ENCODE data around the gene GPC6. TPM values are rescaled to one million over a fixed set of nuclear protein-coding genes. Genes with fewer than 3 reads are reported as not detected.

The GPC6 gene
- total RNA-seq, 1 donor from 2014 or later: 63.0 TPM

DNA sequence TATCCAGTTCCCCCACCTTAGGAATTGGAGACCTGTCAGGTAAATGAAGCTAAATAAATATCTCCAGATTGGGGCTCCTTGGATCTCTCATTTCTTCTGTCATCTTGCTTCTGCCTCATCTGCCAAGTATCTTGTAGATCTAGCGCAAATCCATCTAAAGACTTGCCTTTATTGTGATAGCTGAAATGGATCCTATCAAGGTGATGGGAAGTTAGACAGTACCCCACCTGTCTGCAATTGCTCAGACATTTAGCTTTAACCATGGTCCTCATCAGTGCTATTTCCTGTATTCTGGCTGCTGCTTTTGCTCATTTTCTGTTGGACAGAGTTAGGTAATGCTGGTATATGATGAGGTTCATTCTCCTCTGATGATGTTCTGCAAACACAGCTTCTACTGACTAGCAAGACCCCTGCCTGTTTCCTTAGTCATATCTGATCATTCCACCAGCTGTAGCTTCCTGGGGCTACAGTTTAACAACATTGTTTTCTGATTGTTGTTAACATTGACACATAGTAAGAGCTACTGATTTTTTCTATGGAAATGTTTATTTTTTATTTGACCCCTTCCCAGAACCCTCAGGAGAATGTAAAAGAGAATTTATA, 912.9 kb downstream of the GPC6 start:
- H2AFZ ChIP-seq (ENCODE audit: low read depth, low read length): no peak overlapping the region
- DNase-seq (ENCODE audit: low read depth) (peak; percentile 36), FAIRE-seq (no peak)
- no peak overlapping the region for H3K27ac Mint-ChIP-seq (ENCODE audit: unreplicated experiment)
- H3K4me3 Mint-ChIP-seq (ENCODE audit: unreplicated experiment): no peak overlapping the region
- H3K9me3 Mint-ChIP-seq (ENCODE audit: unreplicated experiment): no peaks in the 10 kb centered on the region
- H3K36me3 ChIP-seq (ENCODE audit: insufficient read depth, low read length): no peaks in the 10 kb centered on the region
- no peaks in the 10 kb centered on the region for H4K20me1 ChIP-seq (ENCODE audit: insufficient read depth, low read length)
- H3K27ac ChIP-seq (ENCODE audit: low read depth, low read length): no peak overlapping the region
- no peaks in the 10 kb centered on the region for H3K27me3 ChIP-seq (ENCODE audit: insufficient read depth, low read length)
- TF ChIP-seq EZH2 (IDR thresholded peaks at IDR 0.05; ENCODE audit: insufficient read depth, low read length): no peak
- TF ChIP-seq, protein P1, sequence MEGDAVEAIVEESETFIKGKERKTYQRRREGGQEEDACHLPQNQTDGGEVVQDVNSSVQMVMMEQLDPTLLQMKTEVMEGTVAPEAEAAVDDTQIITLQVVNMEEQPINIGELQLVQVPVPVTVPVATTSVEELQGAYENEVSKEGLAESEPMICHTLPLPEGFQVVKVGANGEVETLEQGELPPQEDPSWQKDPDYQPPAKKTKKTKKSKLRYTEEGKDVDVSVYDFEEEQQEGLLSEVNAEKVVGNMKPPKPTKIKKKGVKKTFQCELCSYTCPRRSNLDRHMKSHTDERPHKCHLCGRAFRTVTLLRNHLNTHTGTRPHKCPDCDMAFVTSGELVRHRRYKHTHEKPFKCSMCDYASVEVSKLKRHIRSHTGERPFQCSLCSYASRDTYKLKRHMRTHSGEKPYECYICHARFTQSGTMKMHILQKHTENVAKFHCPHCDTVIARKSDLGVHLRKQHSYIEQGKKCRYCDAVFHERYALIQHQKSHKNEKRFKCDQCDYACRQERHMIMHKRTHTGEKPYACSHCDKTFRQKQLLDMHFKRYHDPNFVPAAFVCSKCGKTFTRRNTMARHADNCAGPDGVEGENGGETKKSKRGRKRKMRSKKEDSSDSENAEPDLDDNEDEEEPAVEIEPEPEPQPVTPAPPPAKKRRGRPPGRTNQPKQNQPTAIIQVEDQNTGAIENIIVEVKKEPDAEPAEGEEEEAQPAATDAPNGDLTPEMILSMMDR (IDR thresholded peaks at IDR 0.05; ENCODE audit: insufficient read depth, low read depth, low read length): no peak
- no peak overlapping the region for H3K4me2 ChIP-seq (ENCODE audit: low read length)
- H3K79me2 ChIP-seq (ENCODE audit: insufficient read depth, low read length): no peaks in the 10 kb centered on the region
- peaks cover 2% of the 10 kb centered on the region for H3K4me1 Mint-ChIP-seq (ENCODE audit: low read depth, unreplicated experiment)
- H3K27me3 Mint-ChIP-seq (ENCODE audit: low read depth, unreplicated experiment): no peaks in the 10 kb centered on the region
- H3K4me1 ChIP-seq (ENCODE audit: insufficient read depth, low read length): no peaks in the 10 kb centered on the region
- no peak overlapping the region for H3K4me3 ChIP-seq (ENCODE audit: insufficient read depth, low read depth, low read length)
- no peaks in the 10 kb centered on the region for H3K9me3 ChIP-seq (ENCODE audit: insufficient read depth, low read depth, low read length)
- no peak overlapping the region for H3K9ac ChIP-seq (ENCODE audit: low read length)
- H3K36me3 Mint-ChIP-seq (ENCODE audit: low read depth, unreplicated experiment): no peaks in the 10 kb centered on the region

DNA sequence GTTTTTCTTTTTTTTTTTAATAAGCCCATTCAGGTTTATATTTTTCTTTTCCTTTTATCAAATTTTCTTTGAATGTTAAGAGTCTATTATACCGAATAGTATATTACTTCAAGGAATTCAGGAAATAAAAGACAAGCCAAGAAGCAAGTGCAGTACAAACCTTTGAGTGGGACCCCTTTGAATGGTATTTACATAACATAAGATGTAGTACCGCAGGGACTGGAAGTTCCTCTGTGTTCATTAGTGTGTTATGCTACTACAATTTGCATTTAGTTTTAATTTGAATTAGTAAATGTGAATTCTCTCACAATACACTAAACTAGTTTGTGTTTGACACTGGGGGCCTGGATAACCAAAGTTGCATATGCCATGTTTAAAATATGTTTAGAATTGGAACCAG, 913.4 kb downstream of the GPC6 start:
- no peak overlapping the region for H3K27ac Mint-ChIP-seq (ENCODE audit: unreplicated experiment)
- TF ChIP-seq, protein P1 (IDR thresholded peaks at IDR 0.05; ENCODE audit: insufficient read depth, low read depth, low read length): no peak
- TF ChIP-seq EZH2 (IDR thresholded peaks at IDR 0.05; ENCODE audit: insufficient read depth, low read length): no peak

DNA sequence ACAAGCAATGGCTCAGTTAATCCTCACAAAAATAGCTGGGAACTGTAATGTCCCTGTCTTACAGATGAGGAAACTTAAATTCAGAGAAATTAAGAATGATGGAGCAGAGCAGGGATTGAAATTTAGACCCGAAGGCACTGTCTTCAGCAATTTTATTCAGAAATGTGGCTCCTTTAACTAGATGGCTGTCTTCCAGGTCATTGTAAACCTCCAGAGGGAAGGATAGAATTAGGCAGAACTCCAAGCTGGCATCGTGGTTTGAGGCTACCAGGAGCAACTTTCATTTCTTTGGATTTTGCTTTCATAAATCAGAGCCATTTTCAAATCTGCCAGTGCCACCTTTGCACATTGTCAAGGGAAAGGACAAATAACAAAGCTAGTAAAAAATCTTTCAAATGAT, 913.9 kb downstream of the GPC6 start:
- Histone ChIP-seq H3K4me1 (ENCODE audit: insufficient read depth, low read length) (no peaks in the 10 kb centered on the region), H4K20me1 (ENCODE audit: insufficient read depth, low read length) (no peaks in the 10 kb centered on the region), H3K4me3 (ENCODE audit: insufficient read depth, low read depth, low read length) (no peak overlapping the region), H3K79me2 (ENCODE audit: insufficient read depth, low read length) (no peaks in the 10 kb centered on the region), H3K9ac (ENCODE audit: low read length) (no peak overlapping the region), H3K36me3 (ENCODE audit: insufficient read depth, low read length) (no peaks in the 10 kb centered on the region), H3K9me3 (ENCODE audit: insufficient read depth, low read depth, low read length) (no peaks in the 10 kb centered on the region), H3K27me3 (ENCODE audit: insufficient read depth, low read length) (no peaks in the 10 kb centered on the region), H3K27ac (ENCODE audit: low read depth, low read length) (no peak overlapping the region), H3K4me2 (ENCODE audit: low read length) (no peak overlapping the region), H2AFZ (ENCODE audit: low read depth, low read length) (no peak overlapping the region)
- Mint-ChIP-seq H3K4me3 (ENCODE audit: unreplicated experiment) (no peak overlapping the region), H3K27me3 (ENCODE audit: low read depth, unreplicated experiment) (no peaks in the 10 kb centered on the region), H3K36me3 (ENCODE audit: low read depth, unreplicated experiment) (no peaks in the 10 kb centered on the region), H3K9me3 (ENCODE audit: unreplicated experiment) (no peaks in the 10 kb centered on the region), H3K4me1 (ENCODE audit: low read depth, unreplicated experiment) (peaks cover 2% of the 10 kb centered on the region), H3K27ac (ENCODE audit: unreplicated experiment) (no peak overlapping the region)
- DNase-seq (ENCODE audit: low read depth) (no peak), FAIRE-seq (no peak)
- no peak for TF ChIP-seq EZH2 (IDR thresholded peaks at IDR 0.05; ENCODE audit: insufficient read depth, low read length)
- TF ChIP-seq, protein P1 (IDR thresholded peaks at IDR 0.05; ENCODE audit: insufficient read depth, low read depth, low read length): no peak

More for the DNA sequence above, 913.4 kb downstream of the GPC6 start:
- DNase-seq (ENCODE audit: low read depth) (no peak), FAIRE-seq (no peak)
- Mint-ChIP-seq H3K27me3 (ENCODE audit: low read depth, unreplicated experiment) (no peaks in the 10 kb centered on the region), H3K4me1 (ENCODE audit: low read depth, unreplicated experiment) (peaks cover 2% of the 10 kb centered on the region), H3K36me3 (ENCODE audit: low read depth, unreplicated experiment) (no peaks in the 10 kb centered on the region), H3K9me3 (ENCODE audit: unreplicated experiment) (no peaks in the 10 kb centered on the region), H3K4me3 (ENCODE audit: unreplicated experiment) (no peak overlapping the region)
- Histone ChIP-seq H2AFZ (ENCODE audit: low read depth, low read length) (no peak overlapping the region), H4K20me1 (ENCODE audit: insufficient read depth, low read length) (no peaks in the 10 kb centered on the region), H3K79me2 (ENCODE audit: insufficient read depth, low read length) (no peaks in the 10 kb centered on the region), H3K27me3 (ENCODE audit: insufficient read depth, low read length) (no peaks in the 10 kb centered on the region), H3K9me3 (ENCODE audit: insufficient read depth, low read depth, low read length) (no peaks in the 10 kb centered on the region), H3K9ac (ENCODE audit: low read length) (no peak overlapping the region), H3K27ac (ENCODE audit: low read depth, low read length) (no peak overlapping the region), H3K36me3 (ENCODE audit: insufficient read depth, low read length) (no peaks in the 10 kb centered on the region), H3K4me1 (ENCODE audit: insufficient read depth, low read length) (no peaks in the 10 kb centered on the region), H3K4me2 (ENCODE audit: low read length) (no peak overlapping the region), H3K4me3 (ENCODE audit: insufficient read depth, low read depth, low read length) (no peak overlapping the region)

All from astrocyte (in vitro differentiated cells and primary cell).